NCI-H1417 (cell line): ENCODE results near the gene PDE4D.

Experiments used
- DNase-seq, 3 experiments: peaks; one replicate each; lab custom pipeline; 2025; lab: John Stamatoyannopoulos, UW

PDE4D gene

DNA sequence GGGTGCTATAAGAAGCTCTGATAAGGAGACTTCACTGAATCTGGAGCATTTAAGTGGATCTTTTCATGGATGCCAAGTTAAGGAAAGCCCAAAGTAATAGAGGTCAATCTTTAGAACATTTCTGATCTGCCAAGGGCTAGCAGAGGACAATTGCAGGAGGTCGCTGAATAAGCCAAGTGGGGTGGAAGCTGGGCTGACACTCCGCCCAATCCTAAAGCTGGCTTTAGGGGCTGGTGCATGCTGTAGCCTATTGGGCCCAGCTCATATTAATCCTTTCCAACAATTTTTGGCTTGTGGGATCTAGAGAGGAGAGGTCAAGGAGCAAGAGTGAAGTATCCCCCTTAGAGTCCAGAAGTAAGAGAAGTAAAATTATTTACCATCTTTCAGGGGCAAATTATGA, 784.1 kb downstream of the PDE4D start:
- no peak for DNase-seq

GRCh38 chr5:59107692-59108091, 785.8 kb downstream of the PDE4D start:
- no peak for DNase-seq

GRCh38 chr5:59104400-59105127, 789.0 kb downstream of the PDE4D start:
- DNase-seq = no peak

DNA sequence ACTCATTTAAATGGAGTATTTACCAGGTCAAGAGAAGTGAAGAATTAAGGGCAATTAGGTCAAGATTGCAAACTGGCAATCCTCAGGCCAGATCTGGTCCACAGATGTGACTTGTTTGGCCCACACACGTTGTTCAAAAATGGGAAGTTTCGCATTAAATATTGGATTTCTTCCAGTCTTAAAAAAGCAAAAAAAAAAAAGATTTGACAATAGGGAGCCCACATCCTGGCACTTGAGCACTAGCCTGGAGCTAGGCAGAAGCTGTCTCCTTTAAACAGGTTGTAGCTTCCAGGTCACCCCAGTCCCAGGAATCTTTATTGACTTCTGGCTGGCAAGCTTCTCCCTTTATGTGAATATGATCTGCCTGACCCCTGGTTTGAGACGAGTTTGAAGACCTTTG, 790.2 kb downstream of the PDE4D start:
- no peak for DNase-seq

GRCh38 chr5:59102437-59102836, 791.1 kb downstream of the PDE4D start:
- no peak for DNase-seq

DNA sequence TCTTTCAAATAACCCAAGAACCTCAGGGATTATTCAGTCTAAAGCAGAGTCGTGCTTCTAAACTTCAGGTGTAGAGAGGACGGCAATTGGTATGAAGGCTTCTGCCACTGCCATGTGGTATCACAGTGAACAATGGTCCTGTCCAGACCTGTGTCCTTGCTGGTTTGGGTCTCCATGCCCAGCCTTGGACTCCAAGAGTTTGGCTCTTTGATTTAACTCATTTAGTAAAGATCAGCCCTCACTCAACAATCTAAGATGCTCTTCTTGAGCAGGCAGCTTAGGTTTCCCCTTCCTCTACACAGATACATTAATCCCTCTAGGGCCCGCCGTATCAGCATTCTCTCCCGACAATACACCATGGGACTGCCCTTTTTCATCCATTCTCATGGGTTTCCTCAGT, 792.7 kb downstream of the PDE4D start:
- no peak for DNase-seq

- DNase-seq = no peak
These were observed 793.6 kb downstream of the PDE4D start for GRCh38 chr5:59099995-59100345.

- no peak for DNase-seq
These were observed 794.1 kb downstream of the PDE4D start for GRCh38 chr5:59099270-59099994.

DNA sequence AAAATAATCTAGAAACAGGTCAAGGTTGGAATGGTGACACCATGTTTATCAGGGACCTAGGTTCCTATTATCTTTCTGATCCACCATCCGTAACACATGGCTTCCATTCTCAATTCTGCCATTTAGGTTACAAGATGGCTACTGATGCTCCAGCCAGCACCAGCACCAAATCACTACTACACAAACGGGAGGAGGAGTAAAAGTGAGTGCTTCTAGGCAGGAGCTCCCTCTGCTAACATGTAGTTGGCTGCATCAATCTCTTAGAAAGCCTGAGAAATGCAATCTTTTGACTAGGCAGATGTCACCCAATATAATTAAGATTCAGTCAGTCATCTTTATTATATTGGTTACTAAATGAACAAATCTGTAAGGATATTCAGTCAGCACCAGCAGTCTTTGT, 794.8 kb downstream of the PDE4D start:
- DNase-seq = no peak

DNA sequence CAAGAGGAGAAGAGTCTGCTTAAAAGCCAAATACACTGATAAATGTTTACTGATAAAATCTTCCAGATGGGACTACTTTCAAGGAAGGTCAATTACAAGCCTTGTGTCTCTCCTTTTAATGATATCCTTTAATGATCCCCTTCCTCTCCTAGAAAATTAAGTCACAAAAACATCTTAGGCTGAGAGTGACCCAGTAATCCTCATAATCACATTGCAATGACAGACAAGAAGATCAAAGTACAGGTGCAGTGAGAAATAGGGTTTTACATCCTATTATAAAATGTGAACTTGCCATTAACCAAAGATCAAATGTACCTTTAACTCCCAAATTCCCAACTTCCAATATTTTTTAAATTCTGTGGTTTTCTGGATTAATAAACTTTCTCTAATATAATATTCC, 795.8 kb downstream of the PDE4D start:
- DNase-seq = no peak

GRCh38 chr5:59097116-59097515, 796.4 kb downstream of the PDE4D start:
- DNase-seq = no peak

GRCh38 chr5:59095480-59095879, 798.0 kb downstream of the PDE4D start:
- DNase-seq = no peak

DNA sequence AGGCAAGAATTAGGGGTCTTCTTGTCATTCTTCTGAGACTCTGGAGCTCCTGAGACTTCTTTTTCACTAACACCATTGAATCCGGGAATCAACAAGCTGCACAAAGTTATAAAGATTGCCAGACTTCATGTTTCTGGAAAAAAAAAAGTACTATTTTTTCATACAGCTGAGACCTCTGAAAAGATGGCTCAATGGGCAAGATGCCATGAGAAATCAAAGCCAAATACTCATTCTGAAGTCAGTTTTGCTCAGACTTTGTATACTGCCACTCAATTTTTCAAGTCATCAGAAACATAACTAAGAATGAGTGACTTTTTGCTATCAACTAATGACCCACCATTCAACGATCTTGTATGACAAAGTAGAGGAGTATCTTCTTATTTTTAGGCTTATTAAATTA, 798.7 kb downstream of the PDE4D start:
- DNase-seq = no peak

- no peak for DNase-seq
These were observed 800.2 kb downstream of the PDE4D start for GRCh38 chr5:59093329-59093728.

GRCh38 chr5:59092758-59093157, 800.8 kb downstream of the PDE4D start:
- DNase-seq = no peak

GRCh38 chr5:59091965-59092364, 801.6 kb downstream of the PDE4D start:
- no peak for DNase-seq

GRCh38 chr5:59090323-59090722, 803.2 kb downstream of the PDE4D start:
- DNase-seq = no peak

- DNase-seq = no peak
These were observed 803.8 kb downstream of the PDE4D start for GRCh38 chr5:59089767-59090166.

DNA sequence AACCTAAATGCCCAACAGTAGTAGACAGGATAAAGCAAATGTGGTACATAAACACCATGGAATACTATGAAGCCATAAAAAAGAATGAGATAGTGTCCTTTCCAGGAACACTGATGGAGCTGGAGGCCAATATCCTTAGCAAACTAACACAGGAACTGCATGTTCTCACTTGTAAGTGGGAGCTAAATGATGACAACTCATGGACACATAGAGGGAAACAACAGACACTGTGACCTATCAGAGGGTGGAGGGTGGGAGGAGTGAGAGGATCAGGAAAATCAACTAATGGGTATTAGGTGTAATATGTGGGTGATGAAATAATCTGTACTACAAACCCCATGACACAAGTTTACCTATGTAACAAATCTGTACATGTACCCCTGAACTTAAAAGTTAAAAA, 805.0 kb downstream of the PDE4D start:
- DNase-seq = no peak

- no peak for DNase-seq
These were observed 807.5 kb downstream of the PDE4D start for GRCh38 chr5:59086024-59086423.

DNA sequence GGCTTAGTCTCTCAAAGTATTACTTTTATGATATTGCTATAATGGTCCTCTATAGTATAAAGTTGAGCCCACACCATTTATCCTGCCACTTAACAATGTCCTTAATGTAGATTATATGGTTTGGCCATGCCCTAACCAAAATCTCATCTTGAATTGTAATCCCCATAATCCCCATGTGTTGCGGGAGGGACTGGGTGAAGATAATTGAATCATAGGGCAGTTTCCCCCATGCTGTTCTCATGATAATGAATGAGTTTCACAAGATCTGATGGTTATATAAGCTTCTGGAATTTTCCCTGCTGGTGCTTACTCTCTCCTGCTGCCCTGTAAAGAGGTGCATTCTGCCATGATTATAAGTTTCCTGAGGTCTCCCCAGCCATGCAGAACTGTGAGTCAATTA, 811.8 kb downstream of the PDE4D start:
- no peak for DNase-seq

GRCh38 chr5:59079622-59080620, 813.6 kb downstream of the PDE4D start:
- DNase-seq = no peak
